Natural killer cell (primary cell): ENCODE measurements around the gene CTNNA2. TPM values are rescaled to one million over a fixed set of nuclear protein-coding genes. Genes with fewer than 3 reads are reported as not detected.

Experiments used
- ATAC-seq, 3 donors: fragments of 150-1000 bp in 2 of 3; fragments of 200-7000 bp in 1 of 3; cut with Tn5 transposase; 1 replicate in 1 of 3; 2 replicates in 2 of 3; pipeline ENCODE4 v1.10.0; 2021; ENCODE audit warnings: mild to moderate bottlenecking in 2 of 3, moderate library complexity in 2 of 3
- DNase-seq, 2 donors: peaks; one replicate each; pipeline versions ENCODE4 v3.0.0 to v3.0.0-alpha.2; 2013 to 2021; ENCODE audit warnings: mixed read lengths in 1 of 2
- H3K27ac ChIP-seq: one replicate; pipeline ENCODE4 v1.5.1; 2013; ENCODE audit warnings: mild to moderate bottlenecking, low read length
- H3K27me3 ChIP-seq: one replicate; pipeline ENCODE4 v1.6.1; 2013; ENCODE audit warnings: low read length; ENCODE audit not compliant: control insufficient read depth, insufficient read depth
- H3K36me3 ChIP-seq: one replicate; pipeline ENCODE4 v1.6.1; 2013; ENCODE audit warnings: low read length; ENCODE audit not compliant: control insufficient read depth, insufficient read depth
- H3K4me1 ChIP-seq: one replicate; pipeline ENCODE4 v1.6.1; 2013; ENCODE audit warnings: low read length; ENCODE audit not compliant: control insufficient read depth, insufficient read depth
- H3K4me3 ChIP-seq: one replicate; pipeline ENCODE4 v1.5.1; 2013; ENCODE audit warnings: low read length
- H3K9me3 ChIP-seq: one replicate; pipeline ENCODE4 v1.6.1; 2013; ENCODE audit warnings: low read length; ENCODE audit not compliant: control insufficient read depth, insufficient read depth
- H3K27ac Mint-ChIP-seq, 2 donors: one replicate each; pipeline ENCODE4 v1.8.0; 2022; ENCODE audit warnings: mild to moderate bottlenecking in 2 of 2, mixed read lengths in 2 of 2, moderate library complexity in 1 of 2
- H3K27me3 Mint-ChIP-seq, 2 donors: one replicate each; pipeline ENCODE4 v1.8.0; 2022; ENCODE audit warnings: low read depth in 2 of 2, mixed read lengths in 2 of 2
- H3K36me3 Mint-ChIP-seq: one replicate; pipeline ENCODE4 v1.8.0; 2022; ENCODE audit warnings: mixed read lengths
- H3K4me1 Mint-ChIP-seq, 2 donors: one replicate each; pipeline ENCODE4 v1.8.0; 2022; ENCODE audit warnings: mixed read lengths in 2 of 2
- H3K4me3 Mint-ChIP-seq: one replicate; pipeline ENCODE4 v1.8.0; 2022; ENCODE audit warnings: mild to moderate bottlenecking, moderate library complexity, mixed read lengths
- H3K9me3 Mint-ChIP-seq, 2 donors: one replicate each; pipeline ENCODE4 v1.8.0; 2022; ENCODE audit warnings: mixed read lengths in 2 of 2
- CTCF ChIP-seq: fragments of 200-600 bp; IDR thresholded peaks from one replicate; pipeline ENCODE4 v1.8.0; 2022; ENCODE audit warnings: antibody characterized with exemption
- WGBS: methylation state at CpG from one replicate; pipeline ENCODE4 v1.1.7; 2013; ENCODE audit warnings: missing lambda C conversion rate; ENCODE audit not compliant: insufficient coverage; 5-methylcytosine and 5-hydroxymethylcytosine counted together
- intact Hi-C: fragments of 100-400 bp; cut with micrococcal nuclease; formaldehyde crosslinking; loops from one replicate; pipeline ENCODE4 v1.14.2; 2022
- total RNA-seq, 4 donors: library from RNA; stranded (reverse); fragments of 120-200 nt in 1 of 4; gene quantifications; one replicate each; pipeline versions ENCODE4 v1.2.3 to v1.2.4, GENCODE V29; 2013 to 2022

Gene CTNNA2
- total RNA-seq, 3 donors from 2014 or later (not counting 1 experiment from before 2014, with no cell fraction given): not detected

- H3K9me3 Mint-ChIP-seq: peaks cover 18 to 28% of the 10 kb centered on the region in 2 donors
- Histone ChIP-seq H3K4me1 (no peaks in the 10 kb centered on the region), H3K9me3 (no peaks in the 10 kb centered on the region), H3K27me3 (no peaks in the 10 kb centered on the region), H3K27ac (no peak overlapping the region), H3K4me3 (no peak overlapping the region), H3K36me3 (no peaks in the 10 kb centered on the region)
- no peak overlapping the region for H3K27ac Mint-ChIP-seq
- intact Hi-C loops: no loop called here
- no peaks in the 10 kb centered on the region for H3K4me1 Mint-ChIP-seq
- H3K36me3 Mint-ChIP-seq: no peaks in the 10 kb centered on the region
- DNase-seq (no peak), ATAC-seq (no peak)
- H3K27me3 Mint-ChIP-seq: no peaks in the 10 kb centered on the region
- no peak for TF ChIP-seq CTCF
- H3K4me3 Mint-ChIP-seq: no peak overlapping the region
These were observed 836.1 kb downstream of the CTNNA2 start for GRCh38 chr2:80348953-80349352.

GRCh38 chr2:80351231-80351630, 838.4 kb downstream of the CTNNA2 start:
- H3K36me3 ChIP-seq: no peaks in the 10 kb centered on the region
- WGBS: 81% methylated on average over 3 of the region's 3 CpGs

DNA sequence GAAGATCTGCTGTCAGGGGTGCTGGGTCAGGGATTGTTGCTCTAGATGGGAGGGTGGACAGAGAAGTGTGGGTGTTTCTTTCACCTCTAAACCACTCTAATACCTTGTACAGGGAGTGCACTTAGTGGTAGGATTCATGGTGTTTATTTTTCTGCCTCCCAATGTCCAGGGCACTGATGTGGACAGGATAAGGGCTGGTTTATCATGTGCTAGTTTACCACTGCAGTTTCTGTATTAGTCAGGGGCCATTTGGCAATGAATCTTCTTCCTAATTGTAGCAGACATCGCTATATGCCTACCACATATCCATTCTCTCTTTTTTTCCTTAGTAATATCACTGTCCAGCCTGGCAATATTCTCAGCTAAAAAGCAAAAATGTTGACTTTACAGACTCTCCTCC, 842.0 kb downstream of the CTNNA2 start:
- Histone ChIP-seq H3K4me3 (no peak overlapping the region), H3K27me3 (no peaks in the 10 kb centered on the region), H3K9me3 (no peaks in the 10 kb centered on the region), H3K36me3 (no peaks in the 10 kb centered on the region), H3K4me1 (no peaks in the 10 kb centered on the region), H3K27ac (no peak overlapping the region)
- no peaks in the 10 kb centered on the region for H3K36me3 Mint-ChIP-seq
- no peak for DNase-seq
- no peak for TF ChIP-seq CTCF
- no peaks in the 10 kb centered on the region for H3K27me3 Mint-ChIP-seq
- WGBS: 80% methylated on average over 1 of the region's 1 CpG
- no peak overlapping the region for H3K27ac Mint-ChIP-seq
- H3K9me3 Mint-ChIP-seq: peaks cover 12 to 16% of the 10 kb centered on the region in 2 donors
- ATAC-seq: no peak
- no peaks in the 10 kb centered on the region for H3K4me1 Mint-ChIP-seq
- intact Hi-C loops: no loop called here
- H3K4me3 Mint-ChIP-seq: no peak overlapping the region

More at GRCh38 chr2:80351231-80351630, 838.4 kb downstream of the CTNNA2 start:
- H3K27ac Mint-ChIP-seq: no peak overlapping the region
- intact Hi-C loops: no loop called here
- H3K4me3 Mint-ChIP-seq: no peak overlapping the region
- TF ChIP-seq CTCF: no peak
- no peak overlapping the region for H3K4me3 ChIP-seq
- ATAC-seq (no peak), DNase-seq (no peak)
- H3K9me3 Mint-ChIP-seq: peaks cover 13 to 20% of the 10 kb centered on the region in 2 donors
- no peaks in the 10 kb centered on the region for H3K27me3 Mint-ChIP-seq
- H3K27me3 ChIP-seq: no peaks in the 10 kb centered on the region
- no peak overlapping the region for H3K27ac ChIP-seq
- no peaks in the 10 kb centered on the region for H3K4me1 ChIP-seq
- no peaks in the 10 kb centered on the region for H3K36me3 Mint-ChIP-seq
- H3K4me1 Mint-ChIP-seq: no peaks in the 10 kb centered on the region
- no peaks in the 10 kb centered on the region for H3K9me3 ChIP-seq

DNA sequence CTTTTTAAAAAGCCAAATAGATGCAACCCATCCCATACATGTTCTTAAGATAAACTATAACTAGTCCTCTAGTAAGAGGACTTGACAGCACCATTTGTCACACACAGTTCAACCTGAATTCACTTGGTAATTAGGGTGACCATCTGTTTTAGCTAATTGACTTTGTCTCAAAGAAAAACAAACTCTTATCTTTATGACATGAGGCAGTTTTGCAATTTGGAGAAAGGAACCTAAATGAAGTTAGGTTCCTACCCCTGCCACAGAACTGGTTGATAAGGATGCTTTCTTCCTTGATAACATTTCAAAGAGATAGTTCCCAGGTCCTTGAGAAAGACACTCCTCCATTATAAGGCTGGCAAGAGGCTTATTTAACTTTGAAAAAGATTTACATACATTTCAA, 849.1 kb downstream of the CTNNA2 start:
- Histone ChIP-seq H3K36me3 (no peaks in the 10 kb centered on the region), H3K27ac (no peak overlapping the region), H3K27me3 (no peaks in the 10 kb centered on the region), H3K4me3 (no peak overlapping the region), H3K4me1 (no peaks in the 10 kb centered on the region), H3K9me3 (no peaks in the 10 kb centered on the region)
- no peak for TF ChIP-seq CTCF
- no peaks in the 10 kb centered on the region for H3K36me3 Mint-ChIP-seq
- no peaks in the 10 kb centered on the region for H3K27me3 Mint-ChIP-seq
- H3K9me3 Mint-ChIP-seq: peaks cover 6% of the 10 kb centered on the region in 2 donors
- H3K4me3 Mint-ChIP-seq: no peak overlapping the region
- DNase-seq (no peak), ATAC-seq (no peak)
- no peaks in the 10 kb centered on the region for H3K4me1 Mint-ChIP-seq
- intact Hi-C loops: no loop called here
- H3K27ac Mint-ChIP-seq: no peak overlapping the region
